HepG2 (cell line): ENCODE results near the gene DENND4B. TPM values are rescaled to one million over a fixed set of nuclear protein-coding genes. Genes with fewer than 3 reads are reported as not detected.

ENCODE experiments used
- GPN1 ChIP-seq: sonication (generic); formaldehyde crosslinking; IDR thresholded peaks from 2 replicates; pipeline ENCODE4 v1.5.1; 2020; ENCODE audit warnings: missing genetic modification reagents, borderline replicate concordance
- MIER2 ChIP-seq: IDR thresholded peaks from 2 replicates; pipeline ENCODE4 v1.6.1; 2016; ENCODE audit warnings: missing biosample characterization, missing genetic modification reagents
- MTERF4 ChIP-seq: sonication (generic); formaldehyde crosslinking; IDR thresholded peaks from 2 replicates; pipeline ENCODE4 v1.8.0; 2023; ENCODE audit warnings: mild to moderate bottlenecking, missing genetic modification reagents
- NPAS2 ChIP-seq: sonication (generic); formaldehyde crosslinking; IDR thresholded peaks from 2 replicates; pipeline ENCODE4 v1.8.0; 2022; ENCODE audit warnings: mild to moderate bottlenecking, missing genetic modification reagents, borderline replicate concordance
- TFAP4 ChIP-seq: sonication (generic); IDR thresholded peaks from 2 replicates; pipeline ENCODE4 v1.6.1; 2016; ENCODE audit warnings: low read depth, borderline replicate concordance
- ZBTB26 ChIP-seq: IDR thresholded peaks from 2 replicates; pipeline ENCODE4 v1.6.1; 2016; ENCODE audit warnings: missing compliant biosample characterization, missing genetic modification reagents, borderline replicate concordance
- ZNF143 ChIP-seq: sonication (generic); formaldehyde crosslinking; IDR thresholded peaks from 2 replicates; pipeline ENCODE4 v1.4.0; 2020; ENCODE audit warnings: missing genetic modification reagents
- ZNF317 ChIP-seq: sonication (generic); formaldehyde crosslinking; IDR thresholded peaks from 2 replicates; pipeline ENCODE4 v1.5.0; 2020; ENCODE audit warnings: mild to moderate bottlenecking, missing genetic modification reagents
- ZNF431 ChIP-seq: sonication (generic); formaldehyde crosslinking; IDR thresholded peaks from 2 replicates; pipeline ENCODE4 v1.9.0; 2022; ENCODE audit warnings: missing genetic modification reagents, low read depth, mild to moderate bottlenecking, borderline replicate concordance
- ZNF567 ChIP-seq: sonication (generic); formaldehyde crosslinking; IDR thresholded peaks from 2 replicates; pipeline ENCODE4 v1.8.1; 2023; ENCODE audit warnings: mild to moderate bottlenecking, missing genetic modification reagents, borderline replicate concordance
- ZNF597 ChIP-seq: sonication (generic); formaldehyde crosslinking; IDR thresholded peaks from 2 replicates; pipeline ENCODE4 v1.5.0; 2020; ENCODE audit warnings: missing genetic modification reagents
- ZNF639 ChIP-seq: conservative IDR thresholded peaks from 2 replicates; pipeline ENCODE4 v1.6.1; 2018; ENCODE audit warnings: missing genetic modification reagents
- ZNF724P ChIP-seq: sonication (generic); formaldehyde crosslinking; IDR thresholded peaks from 2 replicates; pipeline ENCODE4 v1.8.0; 2022; ENCODE audit warnings: missing genetic modification reagents, borderline replicate concordance
- polyA plus RNA-seq, 8 experiments: library from polyadenylated mRNA; depleted of rRNA in 3 of 8; stranded (reverse) in 7 of 8; unstranded in 1 of 8; fragments of >200 nt; fragmentation: Illumina TruSeq in 4 of 8; extraction: Trizol in 4 of 8; gene quantifications; 2 replicates each; pipeline versions ENCODE4 v1.2.1 to v1.2.3, GENCODE V29; 2011 to 2016; ENCODE audit warnings: low read depth in 4 of 8, missing spikeins in 1 of 8, mixed read lengths in 1 of 8; ENCODE audit not compliant: insufficient read depth in 1 of 8
- total RNA-seq, 5 experiments: library from RNA; depleted of rRNA; stranded (reverse); fragments of >200 nt; fragmentation: Illumina TruSeq; extraction: Trizol; gene quantifications; 2 replicates each; pipeline ENCODE4 v1.2.3, GENCODE V29; 2016; ENCODE audit warnings: low read depth in 1 of 5

The DENND4B gene
- total and polyA plus RNA-seq, 2 of the 13 experiments (the other 11 are each of a cell fraction or from before 2014, with no cell fraction given): 15.1 to 20.3 TPM

- TF ChIP-seq ZBTB26 (CRISPR knock-in tag): no peak
- no peak for TF ChIP-seq TFAP4
- no peak for TF ChIP-seq MIER2 (CRISPR knock-in tag)
- no peak for TF ChIP-seq ZNF597 (CRISPR knock-in tag)
- no peak for TF ChIP-seq ZNF724P (CRISPR knock-in tag)
- TF ChIP-seq GPN1 (CRISPR knock-in tag): no peak
- no peak for TF ChIP-seq NPAS2 (CRISPR knock-in tag)
- TF ChIP-seq MTERF4 (CRISPR knock-in tag): 0 out of 2 replicates have a peak, but pooled peaks have one; percentile 34
- TF ChIP-seq ZNF567 (CRISPR knock-in tag): no peak
- TF ChIP-seq ZNF639 (CRISPR knock-in tag): no peak
- 0 out of 2 replicates have a peak, but pooled peaks have one; percentile 55 for TF ChIP-seq ZNF317 (CRISPR knock-in tag)
- TF ChIP-seq ZNF143: no peak
- no peak for TF ChIP-seq ZNF431 (CRISPR knock-in tag)
Observed at GRCh38 chr1:153945131-153945794, 1.3 kb downstream of the DENND4B start (continued).
